OCI-LY7 (cell line): ENCODE data around the gene RSRP1. TPM values are rescaled to one million over a fixed set of nuclear protein-coding genes. Genes with fewer than 3 reads are reported as not detected.
A peak's percentile ranks its signal among the peaks of the same experiment; 100 is the strongest.

Experiments used
- BruUV-seq: library from RNA; stranded (reverse); fragments of 400-500 nt; replicated peaks from 2 replicates; lab custom pipeline; 2021; lab: Mats Ljungman, UMichigan
- CTCF ChIA-PET: fragments of 300-600 bp; sonication (Branson Sonifier 250); formaldehyde crosslinking; loops from one replicate; lab custom pipeline; 2022; ENCODE audit warnings: antibody characterized with exemption; ENCODE audit not compliant: unreplicated experiment; lab: Charles Lee
- POLR2A ChIA-PET: fragments of 300-600 bp; sonication (Branson Sonifier 250); formaldehyde crosslinking; loops from one replicate; lab custom pipeline; 2022; ENCODE audit warnings: antibody characterized with exemption; lab: Charles Lee
- DNase-seq: peaks from one replicate; pipeline ENCODE4 v3.0.0-alpha.2; 2015; ENCODE audit warnings: low spot score
- H2AFZ ChIP-seq: fragments of 200-600 bp; sonication (generic), shearing (Covaris generic); 2 replicates; pipeline ENCODE4 v1.6.1; 2014; ENCODE audit warnings: mild to moderate bottlenecking, antibody characterized with exemption, low read length, moderate library complexity
- H3K27ac ChIP-seq: fragments of 200-600 bp; sonication (generic); 2 replicates; pipeline ENCODE4 v1.5.1; 2014; ENCODE audit warnings: mixed run types, low read depth, mild to moderate bottlenecking, moderate library complexity, low read length, inconsistent platforms; ENCODE audit not compliant: poor library complexity, severe bottlenecking
- H3K36me3 ChIP-seq: fragments of 200-600 bp; sonication (generic); 2 replicates; pipeline ENCODE4 v1.6.1; 2014; ENCODE audit warnings: mild to moderate bottlenecking, antibody characterized with exemption, low read length, moderate library complexity, mixed read lengths; ENCODE audit not compliant: insufficient read depth
- H3K4me1 ChIP-seq: fragments of 200-600 bp; sonication (generic); 2 replicates; pipeline ENCODE4 v1.5.1; 2014; ENCODE audit warnings: mild to moderate bottlenecking, low read length; ENCODE audit not compliant: insufficient read depth, poor library complexity, severe bottlenecking
- H3K4me2 ChIP-seq: fragments of 200-600 bp; sonication (generic); 2 replicates; pipeline ENCODE4 v1.6.1; 2014; ENCODE audit warnings: mild to moderate bottlenecking, low read length
- H3K4me3 ChIP-seq: fragments of 200-600 bp; sonication (generic); 2 replicates; pipeline ENCODE4 v1.5.1; 2014; ENCODE audit warnings: mild to moderate bottlenecking, low read depth, low read length; ENCODE audit not compliant: poor library complexity, severe bottlenecking
- H3K79me2 ChIP-seq: fragments of 200-600 bp; sonication (generic); 2 replicates; pipeline ENCODE4 v1.6.1; 2016; ENCODE audit warnings: low read depth, mild to moderate bottlenecking, low read length, moderate library complexity, mixed read lengths; ENCODE audit not compliant: insufficient read depth
- H3K9me2 ChIP-seq: fragments of 200-600 bp; sonication (generic); 2 replicates; pipeline ENCODE4 v1.6.1; 2016; ENCODE audit warnings: mild to moderate bottlenecking, low read length, mixed read lengths; ENCODE audit not compliant: insufficient read depth
- H3K9me3 ChIP-seq: fragments of 200-600 bp; sonication (generic); 2 replicates; pipeline ENCODE4 v1.6.1; 2014; ENCODE audit warnings: mild to moderate bottlenecking, mixed run types, low read length, mixed read lengths
- H4K20me1 ChIP-seq: fragments of 200-600 bp; sonication (generic); 2 replicates; pipeline ENCODE4 v1.6.1; 2014; ENCODE audit warnings: mild to moderate bottlenecking, antibody characterized with exemption, low read length, moderate library complexity, mixed read lengths; ENCODE audit not compliant: insufficient read depth
- CTCF ChIP-seq: fragments of 200-600 bp; sonication (generic); conservative IDR thresholded peaks from 2 replicates; pipeline ENCODE4 v1.5.1; 2014; ENCODE audit warnings: mild to moderate bottlenecking, antibody characterized with exemption, low read length, moderate library complexity, mixed read lengths
- EZH2phosphoT487 ChIP-seq: fragments of 200-600 bp; sonication (generic); IDR thresholded peaks from 2 replicates; pipeline ENCODE4 v1.6.1; 2018; ENCODE audit warnings: low read depth, borderline replicate concordance, mild to moderate bottlenecking, mixed run types, antibody characterized with exemption, low read length, moderate library complexity, mixed read lengths
- intact Hi-C: fragments of 100-400 bp; cut with micrococcal nuclease; formaldehyde crosslinking; loops from one replicate; pipeline ENCODE4 v1.10.0; 2022; ENCODE audit not compliant: unreplicated experiment
- total RNA-seq, 2 experiments: library from RNA; depleted of rRNA in 1 of 2; stranded (reverse); fragments of >200 nt in 1 of 2; shearing (Covaris generic) in 1 of 2; gene quantifications; 2 replicates each; pipeline ENCODE4 v1.2.3, GENCODE V29; 2014 to 2022

The RSRP1 gene
- total RNA-seq, 2 experiments from 2014 or later: 141 to 146 TPM

GRCh38 chr1:25201006-25201405 lies 46.2 kb downstream of the RSRP1 start:
- H4K20me1 ChIP-seq: no peaks in the 10 kb centered on the region
- no peak for DNase-seq
- no peaks in the 10 kb centered on the region for H3K36me3 ChIP-seq
- H3K27ac ChIP-seq: no peak overlapping the region
- ChIA-PET POLR2A (no interaction called here), CTCF (no interaction called here)
- H3K9me2 ChIP-seq: no peaks in the 10 kb centered on the region
- H3K9me3 ChIP-seq: no peaks in the 10 kb centered on the region
- no peak for TF ChIP-seq EZH2phosphoT487
- no peak for TF ChIP-seq CTCF
- H3K79me2 ChIP-seq: no peaks in the 10 kb centered on the region
- intact Hi-C loops: loop anchor here (5.0 kb wide), 1 partner anchor 44 kb away; no protein-coding TSS in a partner anchor
- no peaks in the 10 kb centered on the region for H3K4me1 ChIP-seq
- no TSS peak for BruUV-seq
- H2AFZ ChIP-seq: no peak overlapping the region
- H3K4me3 ChIP-seq: no peak overlapping the region
- H3K4me2 ChIP-seq: no peak overlapping the region

- Histone ChIP-seq H3K4me3 (no peak overlapping the region), H3K27ac (no peak overlapping the region), H3K4me2 (no peak overlapping the region), H3K9me2 (no peaks in the 10 kb centered on the region), H3K9me3 (no peaks in the 10 kb centered on the region), H2AFZ (no peak overlapping the region), H4K20me1 (no peaks in the 10 kb centered on the region), H3K36me3 (no peaks in the 10 kb centered on the region), H3K4me1 (no peaks in the 10 kb centered on the region), H3K79me2 (no peaks in the 10 kb centered on the region)
- no peak for DNase-seq
- intact Hi-C loops: loop anchor here (5.0 kb wide), 1 partner anchor 43 kb away; no protein-coding TSS in a partner anchor
- ChIA-PET POLR2A (interaction anchor here (0.5 kb wide), 1 partner anchor 1996 kb away, joined by 3 read pairs; no protein-coding TSS in a partner anchor), CTCF (interaction anchor here (0.5 kb wide), 1 partner anchor 53 kb away, joined by 3 read pairs; no protein-coding TSS in a partner anchor)
- no peak for TF ChIP-seq CTCF
- no peak for TF ChIP-seq EZH2phosphoT487
- no TSS peak for BruUV-seq
Measured at GRCh38 chr1:25199819-25200620, 47.2 kb downstream of the RSRP1 start.

- no peaks in the 10 kb centered on the region for H3K9me2 ChIP-seq
- H3K9me3 ChIP-seq: no peaks in the 10 kb centered on the region
- TF ChIP-seq CTCF: 0 out of 2 replicates have a peak, but pooled peaks have one; percentile 18
- TF ChIP-seq EZH2phosphoT487: no peak
- BruUV-seq: no TSS peak
- DNase-seq: no peak
- no peak overlapping the region for H3K4me3 ChIP-seq
- no peaks in the 10 kb centered on the region for H3K36me3 ChIP-seq
- ChIA-PET POLR2A (no interaction called here), CTCF (no interaction called here)
- no peaks in the 10 kb centered on the region for H3K79me2 ChIP-seq
- intact Hi-C loops: no loop called here
- H3K27ac ChIP-seq: no peak overlapping the region
- no peak overlapping the region for H2AFZ ChIP-seq
- H4K20me1 ChIP-seq: no peaks in the 10 kb centered on the region
- no peak overlapping the region for H3K4me2 ChIP-seq
- H3K4me1 ChIP-seq: no peaks in the 10 kb centered on the region
Measured at GRCh38 chr1:25198663-25199252, 48.5 kb downstream of the RSRP1 start.
